K562 (cell line): Measurements from ENCODE around the gene FAM186B.

ENCODE experiments used
- CTCF ChIP-seq, 3 experiments: IDR thresholded peaks in 2 of 3; conservative IDR thresholded peaks in 1 of 3; 2 replicates each; pipeline ENCODE4 v1.5.1; 2011 to 2012; ENCODE audit warnings: low read length in 3 of 3, mild to moderate bottlenecking in 3 of 3, control low read depth in 2 of 3, improper control_type of control experiment in 1 of 3, inconsistent platforms in 1 of 3, low read depth in 1 of 3, mixed read lengths in 1 of 3, moderate library complexity in 1 of 3; ENCODE audit not compliant: insufficient read depth in 2 of 3
- EZH2 ChIP-seq: IDR thresholded peaks from 2 replicates; pipeline ENCODE4 v1.6.1; 2012; ENCODE audit warnings: low read depth, mild to moderate bottlenecking, inconsistent platforms, low read length, borderline replicate concordance
- NFE2 ChIP-seq: IDR thresholded peaks from 2 replicates; pipeline ENCODE4 v1.6.1; 2014; ENCODE audit warnings: antibody characterized with exemption, low read depth
- SMARCA4 ChIP-seq: fragments of 450-650 bp; IDR thresholded peaks from 2 replicates; pipeline ENCODE4 v1.6.1; 2016

- TF ChIP-seq EZH2 = no peak
- TF ChIP-seq CTCF (IDR thresholded peaks at IDR 0.05 in 2 of 3, conservative IDR thresholded peaks at IDR 0.05 in 1 of 3; ENCODE audit: insufficient read depth in 2 of 3, low read depth in 1 of 3, low read length in 3 of 3) = no peak
- no peak for TF ChIP-seq SMARCA4
- TF ChIP-seq NFE2 = no peak
Observed at GRCh38 chr12:49557187-49557916, 48.1 kb downstream of the FAM186B start.
